A549 treated with DMSO at 1 μM for 4 hours (cell line): Measurements from ENCODE around the gene ERCC6L. TPM values are rescaled to one million over a fixed set of nuclear protein-coding genes. Genes with fewer than 3 reads are reported as not detected.

Experiments
- total RNA-seq: library from RNA; stranded (reverse); fragments of 200-300 nt; extraction: Qiagen RNA extraction; gene quantifications from 5 replicates; pipeline ENCODE4 v1.2.3, GENCODE V29; 2022; ENCODE audit warnings: low read depth

The ERCC6L gene
- 12.4 to 16.0 TPM (median 14.3 TPM) in 5 replicates for total RNA-seq

GRCh38 chrX:72238721-72239475 is at the start of gene ERCC6L:
TSS of gene ERCC6L (minus strand) at chrX:72239027. CDS start at chrX:72238911, 116 bp downstream.

GRCh38 chrX:72181178-72182125 is 57.4 kb downstream of the ERCC6L start, which contains the start of gene PIN4:
TSS of gene PIN4 (plus strand) at chrX:72181757. CDS start at chrX:72181786, 29 bp downstream.

Other genes starting within 250 kb of the ERCC6L start
- 2.3 to 2.8 TPM (median 2.5 TPM) in 5 replicates for gene RTL5, start 107.1 kb downstream of the ERCC6L start, total RNA-seq
- gene PIN4, start 57.3 kb downstream of the ERCC6L start, total RNA-seq = 30.3 to 60.9 TPM (median 35.0 TPM) in 5 replicates
- gene RPS4X, start 38.2 kb upstream of the ERCC6L start, total RNA-seq = 1,507 to 2,075 TPM (median 1,544 TPM) in 5 replicates
- gene CITED1, start 66.9 kb upstream of the ERCC6L start, total RNA-seq = 0.83 to 1.7 TPM (median 1.3 TPM) in 5 replicates